HG02642 (cell line): Measurements from ENCODE around the gene EPB41L4B.

ENCODE experiments used
- ATAC-seq: cut with Tn5 transposase; IDR thresholded peaks from one replicate; pipeline ENCODE4 v1.9.1; 2021; ENCODE audit warnings: mild to moderate bottlenecking; ENCODE audit not compliant: unreplicated experiment, poor library complexity

EPB41L4B gene

GRCh38 chr9:109273869-109274268, 47.0 kb downstream of the EPB41L4B start:
- ATAC-seq = no peak

- ATAC-seq = no peak
Measured at GRCh38 chr9:109272745-109273144, 48.1 kb downstream of the EPB41L4B start.

GRCh38 chr9:109272045-109272444, 48.8 kb downstream of the EPB41L4B start:
- ATAC-seq = no peak

- ATAC-seq = no peak
Measured at GRCh38 chr9:109270971-109271925, 49.6 kb downstream of the EPB41L4B start.

- no peak for ATAC-seq
Measured at GRCh38 chr9:109270441-109270840, 50.4 kb downstream of the EPB41L4B start.

- no peak for ATAC-seq
Measured at GRCh38 chr9:109269839-109270238, 51.0 kb downstream of the EPB41L4B start.

GRCh38 chr9:109269081-109269480, 51.8 kb downstream of the EPB41L4B start:
- ATAC-seq = no peak

GRCh38 chr9:109267555-109267954, 53.3 kb downstream of the EPB41L4B start:
- no peak for ATAC-seq

- ATAC-seq = no peak
Measured at GRCh38 chr9:109264877-109265587, 55.8 kb downstream of the EPB41L4B start.

- ATAC-seq = no peak
Measured at GRCh38 chr9:109263358-109263757, 57.5 kb downstream of the EPB41L4B start.

- ATAC-seq = no peak
Measured at GRCh38 chr9:109258481-109259302, 62.2 kb downstream of the EPB41L4B start.

- no peak for ATAC-seq
Measured at GRCh38 chr9:109256336-109256735, 64.5 kb downstream of the EPB41L4B start.

- ATAC-seq = no peak
Measured at GRCh38 chr9:109255394-109255793, 65.5 kb downstream of the EPB41L4B start.

GRCh38 chr9:109254317-109254716, 66.5 kb downstream of the EPB41L4B start:
- no peak for ATAC-seq

- no peak for ATAC-seq
Measured at GRCh38 chr9:109253637-109254284, 67.1 kb downstream of the EPB41L4B start.

GRCh38 chr9:109253241-109253636, 67.6 kb downstream of the EPB41L4B start:
- no peak for ATAC-seq

- no peak for ATAC-seq
Measured at GRCh38 chr9:109252291-109252690, 68.6 kb downstream of the EPB41L4B start.

- no peak for ATAC-seq
Measured at GRCh38 chr9:109251776-109252106, 69.1 kb downstream of the EPB41L4B start.

- ATAC-seq = no peak
Measured at GRCh38 chr9:109251080-109251775, 69.6 kb downstream of the EPB41L4B start.

- ATAC-seq = no peak
Measured at GRCh38 chr9:109250771-109251079, 70.1 kb downstream of the EPB41L4B start.
